Mucosa of descending colon (tissue), 3 donors: ENCODE measurements around the gene COPZ2. TPM values are rescaled to one million over a fixed set of nuclear protein-coding genes. Genes with fewer than 3 reads are reported as not detected.

Source experiments
- ATAC-seq: fragments of 200-7000 bp; cut with Tn5 transposase; one replicate; pipeline ENCODE4 v1.9.1; 2020; ENCODE audit warnings: mild to moderate bottlenecking, moderate library complexity
- DNase-seq, 3 donors: peaks; one replicate each; pipeline ENCODE4 v3.0.0-alpha.2; 2020
- H3K36me3 ChIP-seq: fragments of 200-600 bp; one replicate; pipeline ENCODE4 v1.8.0; 2021; ENCODE audit warnings: low read depth, mild to moderate bottlenecking
- H3K4me1 ChIP-seq: fragments of 200-600 bp; one replicate; pipeline ENCODE4 v1.8.0; 2021; ENCODE audit warnings: low read depth, mild to moderate bottlenecking
- H3K4me3 ChIP-seq: fragments of 200-600 bp; one replicate; pipeline ENCODE4 v1.8.0; 2021; ENCODE audit warnings: mild to moderate bottlenecking
- H3K9me3 ChIP-seq: fragments of 200-600 bp; one replicate; pipeline ENCODE4 v1.8.0; 2021; ENCODE audit warnings: mild to moderate bottlenecking
- intact Hi-C, 2 donors: fragments of 100-400 bp; cut with DNase I in 1 of 2; cut with micrococcal nuclease in 1 of 2; formaldehyde crosslinking; loops; one replicate each; pipeline versions ENCODE4 v1.11.0 to v1.11.1; 2022; cut with DNase I, micrococcal nuclease
- total RNA-seq, 3 donors: library from RNA; stranded (reverse); fragmentation: NEBNext Ultra II Directional in 2 of 3; extraction: Animal tissue kit (Norgen Biotek cat#: 25700) in 2 of 3; gene quantifications; one replicate each; pipeline versions ENCODE4 v1.2.1 to v1.2.4, GENCODE V29; 2021 to 2023
- TF ChIP-seq, protein P1 (sequence below): fragments of 200-600 bp; IDR thresholded peaks from one replicate; pipeline ENCODE4 v1.8.0; 2022; ENCODE audit warnings: antibody characterized with exemption, mild to moderate bottlenecking
- donor health status: DM: no; HTN: no; CAD: no; lungs with moderate emphysema.
- donor health status: DM: no; HTN: no; CAD: no.
- donor health status: DM: no; HTN: yes; CAD: no.

The COPZ2 gene
- total RNA-seq, 3 donors from 2014 or later: 3.9 to 43.3 (median 14.3) TPM

DNA sequence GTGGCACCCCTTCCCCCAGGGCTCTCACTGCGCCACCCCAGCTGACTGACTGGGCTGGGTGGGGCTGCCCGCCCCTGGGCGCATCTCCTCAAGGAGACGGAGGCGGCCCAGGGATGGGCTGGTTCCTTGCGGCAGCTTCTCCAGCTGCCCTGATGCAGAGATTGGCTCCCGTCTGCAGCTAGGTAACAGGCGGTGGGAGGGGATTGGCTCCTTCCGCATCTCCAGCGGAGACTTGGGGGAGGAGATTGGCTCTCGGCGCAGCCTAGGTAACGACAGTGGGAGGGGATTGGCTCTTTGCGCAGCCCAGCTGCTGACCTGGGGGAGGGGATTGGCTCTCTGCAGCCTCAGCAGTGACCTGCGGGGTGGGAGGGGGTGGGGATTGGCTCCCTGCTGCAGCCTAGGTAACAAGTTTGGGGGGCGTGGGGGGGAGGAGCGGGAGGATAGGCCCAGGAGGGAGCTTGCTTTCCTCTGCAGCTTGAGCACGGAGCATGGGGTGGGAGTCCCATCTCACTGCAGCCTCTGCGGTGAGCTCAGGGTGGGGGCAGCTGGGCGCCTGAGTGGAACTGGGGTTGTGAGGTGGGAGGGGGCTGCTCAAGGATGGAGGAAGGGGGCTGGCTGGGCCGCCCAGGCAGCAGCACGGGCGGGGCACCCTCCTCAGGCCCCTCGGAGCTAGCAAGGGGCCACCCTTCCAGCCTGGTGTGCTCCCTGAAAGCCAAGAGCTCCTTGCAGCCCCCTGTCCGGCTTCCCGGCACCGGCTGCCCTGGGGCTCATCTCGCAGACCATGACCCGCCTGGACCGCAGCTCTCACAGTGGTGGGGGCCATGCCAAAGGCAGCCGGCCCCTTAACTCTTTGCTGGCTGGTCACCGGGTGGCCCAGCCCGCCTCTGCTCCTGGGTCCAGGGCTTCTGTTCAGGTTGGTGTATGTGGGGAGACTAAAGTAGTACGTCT lies 16.9 kb upstream of the COPZ2 start:
- H3K36me3 ChIP-seq: peaks cover 11% of the 10 kb centered on the region
- TF ChIP-seq, protein P1, sequence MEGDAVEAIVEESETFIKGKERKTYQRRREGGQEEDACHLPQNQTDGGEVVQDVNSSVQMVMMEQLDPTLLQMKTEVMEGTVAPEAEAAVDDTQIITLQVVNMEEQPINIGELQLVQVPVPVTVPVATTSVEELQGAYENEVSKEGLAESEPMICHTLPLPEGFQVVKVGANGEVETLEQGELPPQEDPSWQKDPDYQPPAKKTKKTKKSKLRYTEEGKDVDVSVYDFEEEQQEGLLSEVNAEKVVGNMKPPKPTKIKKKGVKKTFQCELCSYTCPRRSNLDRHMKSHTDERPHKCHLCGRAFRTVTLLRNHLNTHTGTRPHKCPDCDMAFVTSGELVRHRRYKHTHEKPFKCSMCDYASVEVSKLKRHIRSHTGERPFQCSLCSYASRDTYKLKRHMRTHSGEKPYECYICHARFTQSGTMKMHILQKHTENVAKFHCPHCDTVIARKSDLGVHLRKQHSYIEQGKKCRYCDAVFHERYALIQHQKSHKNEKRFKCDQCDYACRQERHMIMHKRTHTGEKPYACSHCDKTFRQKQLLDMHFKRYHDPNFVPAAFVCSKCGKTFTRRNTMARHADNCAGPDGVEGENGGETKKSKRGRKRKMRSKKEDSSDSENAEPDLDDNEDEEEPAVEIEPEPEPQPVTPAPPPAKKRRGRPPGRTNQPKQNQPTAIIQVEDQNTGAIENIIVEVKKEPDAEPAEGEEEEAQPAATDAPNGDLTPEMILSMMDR: no peak
- ATAC-seq: no peak
- peak in 2 of 3 donors; percentile 38 to 60 for DNase-seq
- no peaks in the 10 kb centered on the region for H3K9me3 ChIP-seq
- intact Hi-C loops: no loop called here
- H3K4me1 ChIP-seq: peaks cover 55% of the 10 kb centered on the region
- no peak overlapping the region for H3K4me3 ChIP-seq

DNA sequence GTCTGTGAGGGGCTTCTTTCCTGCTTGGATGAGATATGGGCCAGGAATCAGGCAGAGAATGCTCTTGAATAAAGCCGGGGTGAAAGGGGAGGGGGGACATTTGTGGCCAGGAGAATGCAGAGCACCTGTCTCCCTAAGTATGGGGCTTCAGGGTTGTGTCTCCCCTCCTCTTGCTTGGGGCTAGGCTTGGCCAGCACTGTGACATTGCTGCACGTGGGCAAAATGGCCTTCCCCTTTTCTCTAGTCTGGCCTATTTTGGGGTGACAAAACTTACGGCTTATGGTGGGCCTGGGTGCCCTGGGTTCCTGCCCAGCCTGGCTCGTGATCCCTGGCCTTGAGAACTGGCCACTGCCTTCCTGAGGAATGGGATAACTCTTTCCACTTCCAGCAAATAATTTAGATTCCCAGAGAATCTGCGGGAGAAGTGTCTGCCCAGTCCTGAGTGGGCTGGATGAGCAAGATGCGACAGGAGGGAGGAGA lies 16.2 kb upstream of the COPZ2 start:
- Histone ChIP-seq H3K4me3 (no peak overlapping the region), H3K9me3 (no peaks in the 10 kb centered on the region), H3K4me1 (peaks cover 58% of the 10 kb centered on the region), H3K36me3 (peaks cover 11% of the 10 kb centered on the region)
- DNase-seq: no peak
- ATAC-seq: no peak
- TF ChIP-seq, protein P1: no peak
- intact Hi-C loops: no loop called here

- Histone ChIP-seq H3K9me3 (no peaks in the 10 kb centered on the region), H3K36me3 (peaks cover 11% of the 10 kb centered on the region), H3K4me3 (no peak overlapping the region), H3K4me1 (peaks cover 58% of the 10 kb centered on the region)
- peak in 2 of 3 donors; percentile 37 to 41 for DNase-seq
- ATAC-seq: no peak
- TF ChIP-seq, protein P1: no peak
- intact Hi-C loops: no loop called here
Observed at GRCh38 chr17:48052956-48053757, 15.6 kb upstream of the COPZ2 start.

DNA sequence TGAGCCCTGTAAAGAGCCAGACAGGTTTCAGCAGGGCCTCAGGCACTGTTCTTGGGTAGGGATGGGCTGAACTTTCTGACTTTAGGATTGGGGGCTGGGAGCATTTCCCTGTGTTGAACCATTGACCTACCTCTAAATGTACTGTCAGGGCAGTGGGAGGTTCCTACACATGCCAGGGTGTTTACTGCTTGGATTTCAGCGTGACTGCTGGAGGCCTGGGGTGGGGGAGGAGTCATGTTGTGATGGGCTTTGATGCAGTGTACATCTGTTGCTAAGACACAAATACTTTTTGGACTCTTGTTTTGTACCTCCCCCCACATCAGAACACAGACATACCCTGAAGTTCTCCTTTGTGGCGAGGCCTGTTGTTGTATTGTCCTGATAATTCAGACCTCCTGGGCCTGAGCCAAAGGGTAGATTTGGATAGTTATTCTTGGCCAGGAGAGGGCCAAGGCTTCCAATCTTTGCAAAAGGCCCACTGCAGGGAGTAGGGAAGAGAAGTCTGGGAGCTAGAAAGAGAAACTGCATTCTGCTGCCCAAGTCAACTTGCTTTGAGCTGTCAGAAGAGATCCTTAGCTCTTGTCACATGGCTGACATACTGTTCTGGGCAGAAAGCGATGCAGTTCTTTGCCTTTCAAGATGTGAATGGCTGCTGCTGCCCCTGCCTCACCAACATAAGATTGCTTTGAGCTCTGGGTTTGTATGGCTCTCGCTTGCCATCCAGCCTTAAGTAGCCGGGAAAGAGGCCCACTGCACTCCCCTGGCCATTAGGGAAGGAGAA lies 14.3 kb upstream of the COPZ2 start:
- H3K4me3 ChIP-seq: no peak overlapping the region
- intact Hi-C loops: no loop called here
- ATAC-seq: no peak

More for the DNA sequence above, 14.3 kb upstream of the COPZ2 start:
- peak in 1 of 3 donors; percentile 54 for DNase-seq
- no peaks in the 10 kb centered on the region for H3K9me3 ChIP-seq
- peaks cover 4% of the 10 kb centered on the region for H3K36me3 ChIP-seq
- H3K4me1 ChIP-seq: peaks cover 61% of the 10 kb centered on the region
- TF ChIP-seq, protein P1: no peak
